GM21786 (cell line): ENCODE results near the gene C1orf174.

Experiments used
- ATAC-seq: cut with Tn5 transposase; IDR thresholded peaks from one replicate; pipeline ENCODE4 v1.9.1; 2021; ENCODE audit not compliant: unreplicated experiment

The C1orf174 gene

GRCh38 chr1:3910857-3911845, 11.1 kb upstream of the C1orf174 start:
- no peak for ATAC-seq

GRCh38 chr1:3910049-3910731, 10.1 kb upstream of the C1orf174 start:
- ATAC-seq: no peak

- no peak for ATAC-seq
Observed at GRCh38 chr1:3909615-3910014, 9.5 kb upstream of the C1orf174 start.

- no peak for ATAC-seq
Observed at GRCh38 chr1:3908886-3909517, 8.9 kb upstream of the C1orf174 start.

- ATAC-seq: no peak
Observed at GRCh38 chr1:3907621-3908165, 7.6 kb upstream of the C1orf174 start.

- ATAC-seq: no peak
Observed at GRCh38 chr1:3907031-3907534, 7.0 kb upstream of the C1orf174 start.

- no peak for ATAC-seq
Observed at GRCh38 chr1:3906672-3907020, 6.6 kb upstream of the C1orf174 start.

- ATAC-seq: no peak
Observed at GRCh38 chr1:3905953-3906671, 6.0 kb upstream of the C1orf174 start.

GRCh38 chr1:3905266-3905952, 5.3 kb upstream of the C1orf174 start:
- ATAC-seq: no peak

- no peak for ATAC-seq
Observed at GRCh38 chr1:3904843-3905185, 4.7 kb upstream of the C1orf174 start.

- ATAC-seq: no peak
Observed at GRCh38 chr1:3904006-3904842, 4.2 kb upstream of the C1orf174 start.

GRCh38 chr1:3903141-3904005, 3.3 kb upstream of the C1orf174 start:
- ATAC-seq: no peak

GRCh38 chr1:3902571-3903091, 2.6 kb upstream of the C1orf174 start:
- no peak for ATAC-seq

- no peak for ATAC-seq
Observed at GRCh38 chr1:3902111-3902511, 2.0 kb upstream of the C1orf174 start.

- ATAC-seq: peak; percentile 50
Observed at GRCh38 chr1:3900969-3901529, 977 bp upstream of the C1orf174 start.

- ATAC-seq: no peak
Observed at GRCh38 chr1:3899754-3900149, 320 bp downstream of the C1orf174 start.

- no peak for ATAC-seq
Observed at GRCh38 chr1:3898994-3899753, 898 bp downstream of the C1orf174 start.
